GM06990 (cell line): ENCODE results near the gene TP53RK.

Experiments
- DNase-seq: peaks from one replicate; pipeline ENCODE4 v3.0.0-alpha.2; 2011; ENCODE audit not compliant: insufficient read length; ENCODE audit errors: extremely low read depth
- H3K27me3 ChIP-seq: replicated peaks from 2 replicates; pipeline ENCODE4 v1.6.0; 2011; ENCODE audit warnings: low read length; ENCODE audit not compliant: control insufficient read depth, insufficient read depth
- H3K36me3 ChIP-seq: 2 replicates; pipeline ENCODE4 v1.5.1; 2011; ENCODE audit warnings: low read length; ENCODE audit not compliant: control insufficient read depth, insufficient read depth
- H3K4me3 ChIP-seq: replicated peaks from 2 replicates; pipeline ENCODE4 v1.5.1; 2011; ENCODE audit warnings: low read depth, mild to moderate bottlenecking, control low read depth, low read length
- CTCF ChIP-seq: IDR thresholded peaks from 2 replicates; pipeline ENCODE4 v1.5.1; 2011; ENCODE audit warnings: low read length, control low read depth, mild to moderate bottlenecking, inconsistent platforms; ENCODE audit not compliant: insufficient read depth, poor library complexity, severe bottlenecking

TP53RK gene

GRCh38 chr20:46701057-46701456 is 11.8 kb upstream of the TP53RK start:
- H3K27me3 ChIP-seq: no peaks in the 10 kb centered on the region
- H3K4me3 ChIP-seq: no peak overlapping the region
- DNase-seq: no peak
- H3K36me3 ChIP-seq: no peaks in the 10 kb centered on the region
- no peak for TF ChIP-seq CTCF

- Histone ChIP-seq H3K36me3 (no peaks in the 10 kb centered on the region), H3K27me3 (no peaks in the 10 kb centered on the region), H3K4me3 (no peak overlapping the region)
- TF ChIP-seq CTCF: no peak
- DNase-seq: no peak
Observed at GRCh38 chr20:46700481-46700880, 11.2 kb upstream of the TP53RK start.

- no peaks in the 10 kb centered on the region for H3K27me3 ChIP-seq
- DNase-seq: no peak
- H3K36me3 ChIP-seq: no peaks in the 10 kb centered on the region
- peak; percentile 50 for TF ChIP-seq CTCF
- no peak overlapping the region for H3K4me3 ChIP-seq
Observed at GRCh38 chr20:46699651-46700359, 10.6 kb upstream of the TP53RK start.

GRCh38 chr20:46698788-46699187 is 9.5 kb upstream of the TP53RK start:
- no peak for DNase-seq
- no peaks in the 10 kb centered on the region for H3K36me3 ChIP-seq
- no peaks in the 10 kb centered on the region for H3K27me3 ChIP-seq
- TF ChIP-seq CTCF: no peak
- no peak overlapping the region for H3K4me3 ChIP-seq

- no peak for TF ChIP-seq CTCF
- Histone ChIP-seq H3K27me3 (no peaks in the 10 kb centered on the region), H3K36me3 (no peaks in the 10 kb centered on the region), H3K4me3 (no peak overlapping the region)
- DNase-seq: no peak
Observed at GRCh38 chr20:46696791-46697279, 7.6 kb upstream of the TP53RK start.
